ENCODE data around the gene LAMA2.
"Not testable (repeated sequence)": the region's sequence is repeated elsewhere in the genome, so short reads cannot be mapped to it uniquely, and the experiment has no call there.

The LAMA2 gene

DNA sequence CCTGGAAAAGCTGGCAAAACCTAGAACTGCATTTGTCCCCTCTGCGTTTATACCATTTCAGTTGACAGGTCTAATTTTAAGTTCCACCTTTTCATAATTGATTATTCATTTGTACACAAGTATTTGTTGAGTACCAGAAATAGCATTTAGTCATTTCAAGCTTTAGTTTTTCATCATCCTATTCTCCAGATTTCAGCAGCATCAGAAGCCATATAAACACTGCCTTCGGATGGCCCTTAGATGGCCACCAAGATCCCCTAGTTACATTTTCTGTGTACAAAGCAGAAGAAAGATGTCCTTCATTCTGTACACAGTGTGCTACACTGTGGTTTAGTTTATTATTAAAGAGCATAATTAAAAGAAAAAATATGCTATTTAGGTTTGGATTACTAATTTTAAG, 131.4 kb downstream of the LAMA2 start:
- DNase-seq: no peak

DNA sequence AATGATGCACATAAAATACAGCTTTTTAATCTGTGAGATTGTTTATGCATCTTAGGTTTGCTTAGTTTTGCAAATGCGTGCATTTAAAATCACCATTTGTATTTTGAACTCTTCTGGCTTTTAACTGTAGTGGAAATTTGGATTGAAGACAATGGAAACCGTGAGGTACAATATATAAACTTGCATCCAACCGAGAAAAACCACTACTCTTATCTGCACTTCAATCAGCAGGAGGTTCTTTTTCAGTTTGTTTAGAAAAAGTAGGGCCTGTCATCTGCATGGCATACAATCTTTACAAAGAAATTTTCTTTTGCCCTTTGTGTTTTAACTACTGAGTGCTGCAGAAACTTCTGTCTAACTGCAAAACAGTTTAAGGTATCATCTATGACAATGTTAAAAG, 132.8 kb downstream of the LAMA2 start:
- no peak for DNase-seq

DNA sequence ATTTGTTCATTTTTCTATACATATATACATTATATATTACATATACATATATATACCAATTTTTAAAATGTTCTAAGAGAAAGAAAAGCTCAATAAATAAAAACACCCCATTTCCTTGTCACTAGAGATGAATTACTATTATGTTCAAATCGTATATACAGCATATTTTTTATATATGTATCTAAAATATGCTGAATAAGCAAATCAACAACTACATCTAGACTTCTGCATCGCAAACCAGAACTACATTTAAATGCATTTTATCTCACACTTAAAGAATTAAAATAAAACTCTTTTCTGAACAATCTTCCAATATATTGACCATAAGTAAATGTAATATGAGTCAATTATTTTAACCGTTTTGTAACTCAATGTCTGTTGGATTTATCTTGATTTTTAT, 133.9 kb downstream of the LAMA2 start:
- no peak for DNase-seq

DNA sequence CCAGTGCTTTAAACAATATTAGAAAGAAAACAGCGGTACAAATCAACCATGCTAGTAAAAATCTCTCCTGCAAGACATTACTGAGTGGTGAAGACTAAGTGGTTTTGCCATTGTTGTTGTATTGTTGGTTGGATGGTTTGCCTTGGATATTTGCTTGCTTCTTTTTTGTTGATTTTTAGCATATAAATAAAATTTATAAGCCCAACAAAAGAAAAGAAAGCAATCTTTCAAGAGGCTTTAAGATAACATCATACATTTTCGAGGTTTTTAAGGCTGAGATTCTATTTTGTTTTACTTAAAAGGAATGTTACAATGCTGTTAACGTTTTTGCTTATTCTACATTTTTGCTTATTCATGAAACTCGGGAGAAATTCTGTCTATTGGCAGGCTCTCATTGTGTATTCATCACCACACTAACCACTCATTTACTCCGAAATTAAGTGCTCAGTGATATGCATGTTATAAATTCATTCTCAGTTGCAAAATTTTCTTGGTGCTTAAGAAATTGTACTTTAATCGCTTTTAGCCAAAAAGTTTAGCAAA, 139.1 kb downstream of the LAMA2 start:
- DNase-seq: no peak

DNA sequence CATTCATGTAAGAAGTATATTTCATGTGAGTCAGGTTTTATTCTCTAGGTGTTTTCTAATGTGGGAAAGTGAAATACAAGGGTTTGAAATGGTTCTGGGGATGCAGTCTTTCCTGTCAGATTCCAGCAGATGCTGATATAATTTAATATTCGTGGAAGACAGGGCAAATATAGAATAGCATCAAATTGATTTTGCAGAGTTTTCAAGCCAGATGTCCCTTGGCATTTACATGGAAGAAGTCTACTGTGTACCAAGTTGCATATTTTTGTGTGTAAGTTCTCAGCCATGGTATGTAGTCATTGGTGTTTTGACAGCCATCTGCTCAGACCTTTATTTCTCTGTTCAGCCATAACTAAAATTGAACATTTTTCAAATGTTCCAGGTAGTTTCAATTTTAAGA, 143.7 kb downstream of the LAMA2 start:
- DNase-seq: no peak

DNA sequence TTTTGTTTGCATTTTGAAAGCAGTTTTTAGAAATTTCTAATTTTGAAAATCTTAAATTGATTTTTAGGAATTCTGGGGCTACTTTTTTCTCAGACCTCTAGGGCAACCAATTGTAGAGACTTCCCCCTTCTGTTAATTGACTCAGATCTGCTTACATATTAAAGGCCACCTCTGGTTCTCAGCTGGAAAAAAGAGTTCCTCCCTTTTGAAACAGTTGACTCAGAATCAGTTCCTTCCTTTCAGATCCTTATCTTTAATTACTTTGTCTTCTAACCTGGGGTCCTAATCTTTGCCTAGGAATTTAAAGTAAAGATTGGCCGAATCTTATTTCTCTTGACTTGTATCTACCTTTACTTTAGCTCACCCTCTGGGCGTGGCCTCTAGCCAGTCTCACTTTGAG, 146.8 kb downstream of the LAMA2 start:
- DNase-seq: no peak

DNA sequence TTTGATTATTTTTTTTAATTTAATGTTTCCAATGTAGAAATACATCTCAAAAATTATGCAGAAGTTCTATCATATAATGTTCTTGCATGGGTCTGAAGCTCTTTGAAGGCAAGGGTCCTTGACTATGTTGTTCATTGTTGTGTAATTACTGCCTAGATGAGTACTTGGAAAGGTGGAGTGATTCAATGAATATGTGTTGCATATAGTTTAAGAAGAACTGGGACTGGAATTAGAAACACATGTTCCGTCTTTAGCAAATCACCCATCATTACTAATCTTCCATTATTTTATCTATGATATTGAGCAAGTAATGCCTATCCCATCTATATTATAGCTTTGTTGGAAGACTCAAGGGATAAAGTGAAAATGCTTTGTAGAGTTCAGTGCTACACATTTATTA, 147.3 kb downstream of the LAMA2 start:
- no peak for DNase-seq

DNA sequence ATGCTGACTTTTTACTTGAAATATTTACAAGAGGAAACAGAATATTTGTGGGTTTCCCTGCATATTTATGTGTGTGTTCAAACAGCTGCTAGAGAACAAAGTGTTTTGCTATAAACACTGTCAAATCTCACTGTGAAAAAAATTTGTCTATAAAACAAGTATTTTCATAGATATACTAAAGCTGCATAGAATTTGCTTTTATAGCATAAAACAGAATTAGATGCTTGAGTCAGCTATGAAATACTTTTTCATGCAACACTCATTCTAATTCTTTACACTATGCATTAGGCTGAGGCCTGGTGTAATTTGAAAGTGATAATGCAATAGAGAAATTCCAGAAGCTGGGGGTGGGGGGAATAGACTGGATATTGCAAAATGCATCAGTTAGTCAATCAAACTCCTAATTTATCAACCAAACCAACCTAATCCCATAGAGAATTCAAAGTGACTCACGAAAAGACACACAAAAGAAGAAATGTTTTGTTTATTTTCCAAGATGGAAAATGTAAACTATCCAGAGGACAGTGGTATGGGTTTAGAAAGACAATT, 148.2 kb downstream of the LAMA2 start:
- no peak for DNase-seq

DNA sequence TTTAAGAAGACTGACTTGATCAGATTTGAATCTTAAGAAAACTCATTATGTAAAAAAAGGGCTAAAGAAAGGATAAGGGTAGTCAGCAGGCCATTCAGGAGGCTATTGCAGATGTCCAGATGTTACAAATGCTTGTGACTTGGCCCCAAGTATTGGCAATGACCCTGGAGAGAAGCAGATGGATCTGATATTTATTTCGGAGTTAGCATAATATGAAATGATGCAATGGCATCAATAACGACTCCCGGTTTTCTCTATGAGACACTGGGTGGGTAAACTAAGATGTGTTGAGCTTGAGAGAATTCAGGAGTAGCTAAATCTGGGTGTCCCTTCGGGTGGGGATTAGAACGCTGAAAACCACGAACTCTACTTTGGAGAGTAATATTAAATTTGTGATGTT, 149.7 kb downstream of the LAMA2 start:
- DNase-seq: no peak

DNA sequence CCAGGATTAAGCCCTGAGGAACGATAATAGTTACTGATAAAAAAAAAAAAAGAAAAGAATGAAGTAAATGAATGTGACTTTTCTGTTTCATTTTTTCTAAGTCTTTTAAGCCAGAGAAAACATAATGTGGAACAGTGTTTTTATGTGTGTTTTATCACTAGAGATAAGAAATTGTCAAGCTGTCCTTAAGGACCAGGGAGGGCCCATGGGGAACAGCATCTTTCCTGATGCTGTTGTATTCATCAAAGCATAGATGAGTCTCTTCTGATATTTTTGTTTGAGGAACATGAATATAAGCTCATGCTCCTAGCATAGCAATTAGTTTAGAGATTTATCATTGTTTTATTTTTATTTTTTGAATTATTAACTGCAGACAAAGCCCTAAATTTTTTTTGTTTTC, 150.2 kb downstream of the LAMA2 start:
- DNase-seq: no peak

DNA sequence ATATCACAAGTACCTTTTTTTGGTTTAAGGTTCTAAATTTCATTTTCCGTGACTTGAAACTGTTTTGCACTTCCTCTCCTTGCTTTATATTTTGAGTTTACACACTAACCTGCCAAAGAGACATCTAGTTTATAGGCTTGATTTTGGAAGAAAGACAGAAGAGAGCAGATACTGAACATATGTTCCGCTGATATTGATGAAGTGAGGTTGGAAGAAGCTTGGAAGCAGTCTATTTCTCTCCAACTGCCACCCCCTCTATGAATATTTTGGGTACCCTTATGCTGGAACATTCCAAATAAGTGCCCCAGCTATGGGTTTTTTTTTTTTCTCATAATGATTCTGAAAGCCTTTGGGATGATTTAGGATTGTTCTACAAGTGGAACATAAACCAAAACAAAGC, 150.6 kb downstream of the LAMA2 start:
- no peak for DNase-seq

DNA sequence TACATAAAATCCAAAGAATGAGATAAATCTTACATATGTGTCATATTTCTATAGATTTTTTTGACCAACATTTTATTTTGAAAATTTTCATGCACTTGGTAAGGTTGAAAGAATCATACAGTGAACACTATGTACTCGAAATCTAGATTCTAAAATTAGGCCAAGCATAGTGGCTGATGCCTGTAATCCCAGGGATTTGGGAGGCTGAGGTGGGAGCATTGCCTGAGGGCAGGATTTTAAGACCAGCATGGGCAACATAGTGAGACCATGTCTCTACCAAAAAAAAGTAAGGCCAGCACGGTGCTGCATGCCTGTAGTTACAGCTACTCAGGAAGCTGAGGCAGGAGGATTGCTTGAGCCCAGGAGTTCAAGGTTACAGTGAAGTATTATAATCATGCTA, 158.6 kb downstream of the LAMA2 start:
- no peak for DNase-seq

DNA sequence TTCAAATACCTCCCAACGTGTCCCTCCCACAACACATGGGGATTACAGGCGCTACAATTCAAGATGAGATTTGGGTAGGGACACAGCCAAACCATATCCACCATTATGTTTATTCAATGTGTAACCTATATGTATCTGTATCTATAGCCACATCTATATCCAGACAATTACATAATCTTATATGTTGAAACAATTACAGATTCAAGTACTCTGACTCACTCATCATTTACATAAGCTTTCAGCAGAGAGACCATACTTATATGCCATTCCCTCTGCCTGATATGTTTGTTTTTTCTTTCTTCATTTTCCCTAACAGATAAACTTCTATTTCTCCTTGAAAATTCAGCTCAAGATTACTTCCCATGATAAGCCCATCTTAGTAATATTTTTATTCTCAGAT, 163.6 kb downstream of the LAMA2 start:
- no peak for DNase-seq

DNA sequence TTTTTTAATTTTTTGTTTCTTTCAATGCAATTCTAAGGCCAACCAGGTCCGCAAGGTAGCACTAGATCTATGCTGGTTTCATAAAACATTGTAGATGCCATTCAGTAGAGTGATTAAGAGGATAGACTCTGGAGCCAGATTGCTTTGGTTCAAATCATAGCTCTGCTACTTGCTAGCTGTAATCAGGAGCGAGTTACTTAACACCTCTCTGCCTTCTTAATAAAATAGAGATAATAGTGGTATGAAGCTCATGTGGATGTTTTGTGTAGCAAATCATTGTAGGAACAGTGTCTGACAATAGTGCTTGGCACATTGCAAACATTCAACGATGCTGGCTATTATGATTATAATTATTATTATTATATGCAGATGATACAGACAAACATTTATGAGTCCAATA, 164.9 kb downstream of the LAMA2 start:
- DNase-seq: no peak

DNA sequence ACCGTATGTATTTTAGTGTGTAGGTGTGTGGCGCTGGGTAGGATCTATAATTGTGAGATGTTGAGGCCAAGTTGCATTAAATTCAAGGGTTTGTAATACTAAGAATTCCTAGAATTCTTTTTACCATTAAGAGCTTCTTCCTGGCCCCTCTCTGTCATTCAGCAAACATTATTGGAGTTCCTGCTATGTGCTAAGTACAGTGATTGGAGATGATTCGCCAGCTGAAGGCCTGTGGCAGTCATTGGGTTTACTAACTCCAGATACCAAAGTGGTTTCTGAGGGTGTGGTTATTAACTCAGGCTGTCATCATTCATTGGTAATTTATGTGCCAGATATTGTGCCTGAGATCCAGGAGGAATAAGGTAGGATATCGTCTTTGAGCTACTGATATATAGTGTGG, 167.1 kb downstream of the LAMA2 start:
- DNase-seq: no peak

DNA sequence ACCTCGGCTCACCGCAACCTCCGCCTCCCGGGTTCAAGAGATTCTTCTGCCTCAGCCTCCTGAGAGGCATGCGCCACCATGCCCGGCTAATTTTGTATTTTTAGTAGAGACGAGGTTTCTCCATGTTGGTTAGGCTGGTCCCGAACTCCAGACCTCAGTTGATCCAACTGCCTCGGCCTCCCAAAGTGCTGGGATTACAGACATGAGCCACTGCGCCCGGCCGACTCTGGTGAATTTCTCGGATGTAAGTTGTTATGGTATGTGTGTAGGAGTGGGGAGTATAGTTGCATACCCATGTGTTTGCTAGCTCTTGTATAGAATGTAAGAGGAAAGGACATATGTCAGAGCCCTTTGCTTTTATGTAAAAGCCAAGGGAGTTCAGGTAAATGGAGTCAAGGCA, 170.2 kb downstream of the LAMA2 start:
- DNase-seq: not testable (repeated sequence)

DNA sequence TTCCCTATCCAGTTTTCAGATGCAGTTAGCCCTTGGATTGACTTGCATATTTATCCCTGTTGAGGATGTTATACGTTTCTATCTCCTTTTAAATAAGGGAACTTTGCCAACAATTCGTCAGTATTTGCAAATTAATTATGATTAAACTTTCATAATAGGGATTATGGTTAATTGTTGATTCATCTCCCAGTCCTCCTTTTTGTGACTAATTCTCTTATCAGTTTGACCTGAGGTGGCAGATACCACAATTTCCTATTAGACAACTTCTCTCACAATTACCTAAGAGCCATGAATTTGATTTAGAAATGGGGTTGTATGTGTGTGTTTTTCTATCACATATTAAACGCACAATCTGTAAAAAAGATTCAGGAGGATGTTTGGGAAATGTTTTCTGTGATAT, 172.9 kb downstream of the LAMA2 start:
- no peak for DNase-seq

DNA sequence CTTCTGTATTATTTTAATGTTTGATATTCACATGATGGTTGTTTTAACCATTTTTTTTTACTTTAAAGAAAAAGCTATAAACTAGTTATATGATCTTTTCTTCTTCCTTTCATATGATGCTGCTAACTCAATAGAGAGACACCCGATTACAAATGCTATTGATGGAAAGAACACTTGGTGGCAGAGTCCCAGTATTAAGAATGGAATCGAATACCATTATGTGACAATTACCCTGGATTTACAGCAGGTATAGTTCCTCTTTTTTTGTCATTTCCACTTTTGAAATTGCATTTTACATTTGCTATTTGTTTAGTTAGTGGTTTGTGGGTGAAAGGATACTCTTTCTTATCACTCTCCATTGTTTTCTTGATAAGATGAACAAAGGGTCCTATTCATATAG, 176.7 kb downstream of the LAMA2 start:
- DNase-seq: no peak

DNA sequence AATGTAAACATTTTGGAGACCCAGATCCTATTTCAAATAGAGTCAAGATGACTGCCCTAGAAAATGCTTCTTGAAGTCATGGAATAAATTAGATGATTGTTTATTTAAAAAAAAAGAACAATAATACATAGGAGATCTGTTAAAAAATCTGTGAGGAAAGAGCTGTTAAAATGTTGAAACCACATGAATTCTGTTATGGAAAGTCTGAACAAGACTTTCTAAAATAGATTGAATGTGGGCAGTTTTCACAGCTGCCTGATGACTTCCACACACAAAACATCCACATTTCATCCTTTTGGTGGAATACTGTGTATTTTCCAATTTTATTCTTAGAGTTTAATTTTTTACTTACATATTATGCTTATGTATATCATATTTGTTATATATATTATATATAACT, 186.1 kb downstream of the LAMA2 start:
- DNase-seq: no peak

DNA sequence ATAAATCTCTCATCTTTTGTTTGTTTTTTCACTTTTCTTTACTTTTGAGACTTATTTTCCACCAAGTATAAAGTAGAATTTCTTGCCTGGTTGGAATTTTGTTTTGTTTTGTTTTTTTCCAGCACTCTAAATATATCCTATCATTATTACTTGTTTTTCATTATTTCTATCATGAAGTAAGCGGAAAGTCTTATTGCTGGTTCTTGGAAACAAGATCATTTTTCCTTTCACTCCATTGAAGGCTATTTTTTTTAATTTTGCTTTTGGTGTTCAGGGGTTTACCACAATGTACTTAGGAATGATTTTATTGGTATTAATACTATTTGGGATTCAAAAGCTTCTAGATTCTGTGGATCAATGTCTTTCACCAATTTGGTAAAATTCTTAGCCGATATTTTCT, 190.1 kb downstream of the LAMA2 start:
- no peak for DNase-seq

DNA sequence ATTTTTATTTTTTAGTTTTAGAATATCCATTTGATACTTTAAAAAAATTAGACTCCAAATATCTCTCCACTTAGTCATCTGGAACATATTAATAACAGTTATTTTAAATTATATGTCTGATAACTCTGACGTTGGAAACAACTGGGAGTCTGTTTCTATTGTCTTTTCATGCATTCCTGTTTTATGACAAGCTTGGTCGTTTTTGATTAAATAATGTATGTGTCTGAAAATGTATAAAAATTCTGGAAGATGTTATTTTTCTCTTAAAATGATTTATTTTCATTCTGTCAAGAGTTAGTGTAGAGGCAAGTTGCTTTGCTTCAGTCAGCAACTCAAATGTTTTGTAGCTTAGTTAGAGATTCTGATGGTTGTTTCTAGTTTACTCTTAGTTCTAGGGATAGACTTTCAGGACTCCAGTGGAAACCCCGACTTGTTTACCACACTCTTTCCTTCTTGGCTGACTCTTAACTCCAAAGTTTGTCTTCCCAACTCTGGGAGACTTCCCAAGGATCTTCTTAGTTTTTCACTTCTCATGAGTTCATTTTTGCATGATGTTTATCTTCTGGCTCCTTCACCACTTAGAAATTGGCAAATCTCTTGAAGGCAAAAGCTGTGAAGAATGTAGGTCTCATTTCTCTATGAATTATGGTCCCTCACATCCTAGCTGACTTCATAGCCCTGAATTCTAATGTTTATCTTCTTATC, 190.9 kb downstream of the LAMA2 start:
- no peak for DNase-seq

DNA sequence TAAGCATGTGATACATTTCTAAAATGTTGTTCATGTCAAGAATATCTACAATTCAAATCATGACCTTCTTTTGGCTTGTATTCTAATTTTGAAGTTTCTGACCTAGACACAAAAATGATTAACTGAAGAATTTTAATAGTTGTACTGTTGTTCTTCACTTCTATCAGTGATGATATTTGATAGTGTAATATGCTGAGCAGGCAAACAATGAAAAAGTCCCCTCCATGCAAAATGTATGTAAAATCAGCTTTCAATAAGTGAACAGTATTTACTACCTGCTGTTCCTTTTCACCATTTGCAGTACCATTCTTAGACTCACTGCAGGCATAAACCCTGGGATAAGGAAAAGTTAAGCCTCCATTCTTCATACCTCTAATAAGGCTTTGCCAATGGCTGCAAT, 201.5 kb downstream of the LAMA2 start:
- no peak for DNase-seq

DNA sequence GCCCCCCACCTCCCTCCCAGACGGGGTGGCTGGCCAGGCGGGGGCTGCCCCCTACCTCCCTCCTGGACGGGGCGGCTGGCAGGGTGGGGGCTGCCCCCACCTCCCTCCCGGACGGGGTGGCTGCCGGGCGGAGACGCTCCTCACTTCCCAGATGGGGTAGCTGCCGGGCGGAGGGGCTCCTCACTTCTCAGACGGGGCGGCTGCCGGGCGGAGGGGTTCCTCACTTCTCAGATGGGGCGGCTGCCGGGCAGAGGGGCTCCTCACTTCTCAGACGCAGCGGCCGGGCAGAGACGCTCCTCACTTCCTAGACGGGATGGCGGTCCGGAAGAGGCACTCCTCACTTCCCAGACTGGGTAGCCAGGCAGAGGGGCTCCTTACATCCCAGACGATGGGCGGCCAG, 205.5 kb downstream of the LAMA2 start:
- DNase-seq: not testable (repeated sequence)

DNA sequence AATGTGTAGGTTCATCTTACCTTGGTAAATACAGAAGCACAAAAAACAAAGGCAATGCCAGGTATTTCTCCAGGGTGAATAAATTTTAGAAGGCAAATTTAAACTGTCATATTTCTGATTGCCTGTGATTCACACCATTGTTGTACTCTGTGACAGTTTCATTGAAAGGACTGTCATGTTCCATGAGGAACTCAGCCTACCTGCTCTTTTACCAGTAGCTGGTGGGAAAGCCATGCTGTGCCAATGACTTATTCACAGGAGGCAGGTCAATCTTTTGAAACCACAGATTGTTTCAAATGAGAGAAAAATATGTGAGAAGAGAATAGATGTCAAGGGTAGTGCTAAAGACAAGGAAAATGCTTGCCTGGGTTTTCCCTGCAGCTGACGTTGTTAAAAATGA, 206.4 kb downstream of the LAMA2 start:
- no peak for DNase-seq

DNA sequence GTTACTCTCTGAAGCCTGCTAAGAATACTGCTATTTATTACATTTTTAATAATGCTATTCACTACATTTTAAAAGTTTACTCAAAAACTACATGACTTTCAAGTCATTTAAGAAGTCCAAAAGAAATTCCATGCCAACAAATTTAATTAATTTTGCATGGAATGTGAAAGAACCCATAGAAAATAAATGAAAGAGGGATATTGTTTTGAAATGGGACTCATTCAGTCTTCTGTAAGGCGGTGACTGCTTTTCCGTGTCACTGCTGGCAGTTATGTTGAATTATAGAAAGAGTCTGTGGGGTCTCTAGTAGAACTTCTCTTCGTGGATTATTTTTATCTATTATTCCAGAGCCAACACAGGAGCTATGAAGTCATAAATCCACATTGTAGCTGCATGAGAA, 211.2 kb downstream of the LAMA2 start:
- DNase-seq: no peak
